Activated CD8-positive, alpha-beta memory T cell treated with anti-CD3 and anti-CD28 coated beads for 4 hours (primary cell): Measurements from ENCODE around the gene AKAP7.
"Not testable (repeated sequence)": the region's sequence is repeated elsewhere in the genome, so short reads cannot be mapped to it uniquely, and the experiment has no call there.

Source experiments
- DNase-seq, 2 donors: peaks; one replicate each; pipeline ENCODE4 v3.0.0-alpha.2; 2020; ENCODE audit warnings: low read depth in 2 of 2

The AKAP7 gene

DNA sequence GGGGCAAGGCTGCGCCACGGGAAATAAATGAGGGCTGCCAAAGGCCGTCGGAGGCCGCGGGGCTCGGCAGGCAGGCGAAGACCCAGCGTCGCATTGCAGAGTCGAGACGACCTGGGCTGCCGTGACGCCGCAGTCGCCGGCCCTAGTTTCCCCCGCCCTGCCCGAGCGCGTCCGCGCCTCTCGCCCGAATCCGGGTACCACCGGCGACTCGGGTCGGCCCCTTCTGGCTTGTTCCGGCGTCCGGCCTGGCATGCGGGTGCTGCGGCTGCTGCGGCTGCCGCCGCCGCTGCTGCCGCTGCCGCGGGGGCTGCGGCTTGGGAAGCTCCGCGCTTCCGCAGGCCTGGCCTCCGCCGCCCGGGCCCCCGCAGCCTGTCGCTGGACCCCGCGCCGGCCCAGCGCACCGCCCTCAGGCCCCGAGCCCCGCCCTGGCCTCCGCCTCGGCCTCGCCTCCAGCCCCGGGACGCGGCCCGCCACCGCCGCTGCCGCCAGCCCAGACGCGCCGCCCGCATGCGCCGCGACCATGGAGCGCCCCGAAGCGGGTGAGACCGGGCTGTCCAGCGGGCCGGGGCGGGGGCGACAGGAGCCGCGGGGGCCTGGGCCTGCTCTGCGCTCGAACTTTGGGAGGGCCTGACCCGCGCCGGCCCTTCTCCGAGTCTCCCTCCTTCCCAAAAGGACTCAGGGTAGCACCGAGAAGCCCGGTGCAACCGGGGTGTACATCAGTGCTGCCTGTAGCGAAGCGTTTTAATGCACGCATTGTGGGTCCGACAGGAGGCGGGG is at the start of gene AKAP7:
Gene AKAP7 (plus strand): TSS at position 224 of the 777 bp plus-strand sequence. CDS start 297 bp downstream, at position 521.
- peak; percentile 20 to 26 for DNase-seq

DNA sequence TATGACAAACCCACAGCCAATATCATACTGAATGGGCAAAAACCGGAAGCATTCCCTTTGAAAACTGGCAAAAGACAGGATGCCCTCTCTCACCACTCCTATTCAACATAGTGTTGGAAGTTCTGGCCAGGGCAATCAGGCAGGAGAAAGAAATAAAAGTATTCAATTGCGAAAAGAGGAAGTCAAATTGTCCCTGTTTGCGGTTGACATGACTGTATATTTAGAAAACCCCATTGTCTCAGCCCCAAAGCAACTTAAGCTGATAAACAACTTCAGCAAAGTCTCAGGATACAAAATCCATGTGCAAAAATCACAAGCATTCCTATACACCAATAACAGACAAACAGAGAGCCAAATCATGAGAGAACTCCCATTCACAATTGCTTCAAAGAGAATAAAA is 44.9 kb upstream of the AKAP7 start:
- DNase-seq, result not testable (repeated sequence)

- DNase-seq, result not testable (repeated sequence)
Measured at GRCh38 chr6:131091944-131092343, 43.3 kb upstream of the AKAP7 start.

DNA sequence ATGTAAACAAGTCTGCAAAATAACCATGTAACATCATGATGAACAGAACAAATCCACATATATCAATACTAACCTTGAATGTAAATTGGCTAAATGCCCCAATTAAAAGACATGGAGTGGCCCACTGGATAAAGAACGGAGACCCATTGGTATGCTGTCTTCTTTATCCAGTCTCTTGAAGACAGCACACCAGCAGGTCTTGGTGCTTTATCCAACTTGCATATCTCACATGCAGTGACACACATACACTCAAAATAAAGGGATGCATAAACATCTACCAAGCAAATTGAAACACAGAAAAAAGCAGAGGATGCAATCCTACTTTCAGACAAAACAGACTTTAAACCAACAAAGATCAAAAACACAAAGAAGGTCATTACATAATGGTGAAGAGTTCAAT is 41.9 kb upstream of the AKAP7 start:
- DNase-seq, result no peak

DNA sequence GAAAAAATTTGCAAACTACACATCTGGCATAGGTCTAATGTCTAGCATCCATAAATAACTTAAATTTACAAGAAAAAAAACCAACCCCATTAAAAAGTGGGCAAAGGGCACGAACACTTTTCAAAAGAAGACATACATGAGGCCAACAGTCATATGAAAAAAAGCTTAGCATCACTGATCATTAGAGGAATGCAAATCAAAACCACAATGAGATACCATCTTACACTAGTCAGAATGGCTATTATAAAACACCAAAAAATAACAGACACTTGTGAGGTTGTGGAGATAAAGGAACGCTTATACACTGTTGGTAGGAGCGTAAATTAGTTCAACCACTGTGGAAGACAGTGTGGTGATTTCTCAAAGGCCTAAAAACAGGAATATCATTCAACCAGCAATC is 38.5 kb upstream of the AKAP7 start:
- DNase-seq, result no peak

DNA sequence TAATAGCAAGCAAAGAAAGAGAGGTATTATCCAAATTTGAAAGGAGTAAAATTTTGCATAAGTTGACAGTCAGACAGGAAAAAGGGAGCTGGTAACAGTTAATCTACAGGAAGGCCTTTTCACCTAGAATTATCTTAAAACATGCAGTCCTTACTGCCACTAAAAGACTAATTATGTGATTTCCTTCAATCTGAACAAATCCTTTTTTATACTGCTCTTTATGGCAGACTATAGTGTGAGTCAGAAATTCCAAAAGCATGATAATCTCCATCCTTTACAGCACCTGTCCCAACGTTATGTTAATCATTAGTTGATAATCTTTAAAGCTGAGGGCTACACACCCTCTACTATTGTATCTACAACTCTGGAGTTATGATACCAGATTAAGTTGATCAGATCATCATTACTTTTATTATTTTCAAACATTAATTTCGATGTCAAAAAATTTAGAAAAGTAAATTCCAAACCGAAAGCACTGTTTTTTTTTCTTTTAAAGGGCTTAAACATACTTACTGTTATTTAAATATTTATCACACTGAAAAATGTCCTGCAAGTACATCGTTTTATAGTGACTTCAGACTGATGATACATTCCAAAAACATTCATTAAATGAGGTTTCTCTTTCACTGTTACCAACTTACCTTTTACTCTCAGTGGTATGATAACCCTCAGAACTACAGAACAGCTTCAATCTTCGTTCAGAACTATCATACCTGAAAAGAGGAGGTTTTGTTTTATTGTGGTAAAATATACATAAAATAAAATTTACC is 33.2 kb upstream of the AKAP7 start:
- DNase-seq, result no peak

DNA sequence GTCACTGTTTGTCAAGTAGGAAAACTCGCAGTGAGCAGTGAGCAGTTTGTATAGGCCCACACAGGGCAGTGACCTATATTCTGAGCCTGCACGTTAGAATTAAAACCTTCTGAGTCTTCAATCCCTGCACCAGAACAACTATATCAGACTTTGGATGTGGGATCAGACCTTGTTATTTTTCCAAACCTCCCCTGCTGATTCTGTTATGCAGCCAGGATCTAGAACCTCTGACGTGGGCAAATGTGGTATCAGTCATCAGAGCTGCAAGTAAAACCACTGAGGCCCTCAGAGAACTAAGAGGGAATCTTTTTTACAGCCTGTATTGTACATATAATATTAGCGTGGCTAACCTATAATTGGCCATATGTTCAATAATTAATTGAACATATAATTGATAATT is 32.0 kb upstream of the AKAP7 start:
- no peak for DNase-seq

GRCh38 chr6:131103901-131104300 is 31.4 kb upstream of the AKAP7 start:
- DNase-seq, result no peak

GRCh38 chr6:131107151-131107550 is 28.1 kb upstream of the AKAP7 start:
- DNase-seq, result no peak

DNA sequence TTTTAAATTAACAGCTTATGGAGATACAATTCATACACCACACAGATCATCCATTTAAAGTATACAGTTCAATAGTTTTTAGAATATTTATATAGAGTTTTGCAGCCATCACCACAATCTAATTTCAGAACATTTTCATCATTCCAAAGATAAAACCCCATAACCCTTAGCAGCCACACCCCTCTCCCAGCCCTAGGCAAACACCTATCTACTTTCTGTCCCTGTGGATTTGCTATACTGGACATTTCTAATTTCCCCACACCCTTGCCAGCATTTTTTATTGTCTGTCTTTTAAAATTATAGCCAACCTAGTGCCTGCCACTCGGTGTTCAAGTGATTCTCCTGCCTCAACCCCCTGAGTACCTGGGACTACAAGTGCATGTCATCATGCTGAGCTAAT is 23.0 kb upstream of the AKAP7 start:
- no peak for DNase-seq

GRCh38 chr6:131115651-131116050 is 19.6 kb upstream of the AKAP7 start:
- no peak for DNase-seq

DNA sequence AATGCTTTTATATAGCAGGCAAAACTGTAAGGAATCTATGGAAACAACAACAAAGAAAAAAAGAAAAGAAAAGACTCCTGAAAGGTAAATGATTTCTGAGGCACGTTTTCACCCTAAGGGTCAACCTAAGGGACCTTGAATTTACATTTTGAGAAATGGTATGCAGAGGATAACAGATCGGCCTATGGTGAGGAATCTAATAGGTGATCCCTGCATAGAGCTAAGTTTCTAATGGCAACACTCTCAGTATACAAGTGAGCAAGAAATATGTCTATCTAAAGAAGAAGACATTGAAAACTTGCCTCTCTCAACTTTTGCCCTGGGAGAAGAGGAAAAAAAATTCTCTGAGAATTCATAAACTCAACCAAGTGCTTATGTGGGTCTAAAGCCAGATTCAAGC is 18.9 kb upstream of the AKAP7 start:
- DNase-seq, result no peak

DNA sequence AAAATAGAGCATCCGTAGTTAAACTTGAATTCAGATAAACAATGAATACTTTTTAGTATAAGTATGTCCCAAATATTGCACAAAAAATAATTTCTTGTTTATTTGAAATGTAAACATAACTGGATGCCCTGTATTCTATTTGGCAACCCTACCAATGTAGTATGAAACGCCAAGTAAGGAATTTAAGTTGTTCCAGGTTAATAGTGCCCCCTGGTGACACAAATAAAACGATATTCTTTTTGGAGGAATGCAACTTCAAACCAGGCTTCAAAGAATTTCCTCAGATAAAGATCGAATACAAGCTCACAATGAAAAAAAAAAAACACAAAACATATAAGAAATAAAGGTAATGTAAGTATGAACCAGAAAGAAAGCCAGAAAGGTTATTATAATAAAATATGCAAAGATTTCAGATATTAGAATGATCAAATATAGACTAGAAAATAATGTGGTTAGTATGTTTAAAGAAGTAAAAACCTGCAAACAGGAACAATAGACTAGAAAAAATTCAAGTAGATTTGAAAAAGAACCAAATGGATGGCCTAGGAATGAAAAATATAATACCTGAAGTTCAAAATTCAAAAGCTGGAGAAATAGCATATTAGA is 18.4 kb upstream of the AKAP7 start:
- no peak for DNase-seq

GRCh38 chr6:131117878-131118277 is 17.4 kb upstream of the AKAP7 start:
- DNase-seq, result no peak

GRCh38 chr6:131122007-131122406 is 13.3 kb upstream of the AKAP7 start:
- no peak for DNase-seq

DNA sequence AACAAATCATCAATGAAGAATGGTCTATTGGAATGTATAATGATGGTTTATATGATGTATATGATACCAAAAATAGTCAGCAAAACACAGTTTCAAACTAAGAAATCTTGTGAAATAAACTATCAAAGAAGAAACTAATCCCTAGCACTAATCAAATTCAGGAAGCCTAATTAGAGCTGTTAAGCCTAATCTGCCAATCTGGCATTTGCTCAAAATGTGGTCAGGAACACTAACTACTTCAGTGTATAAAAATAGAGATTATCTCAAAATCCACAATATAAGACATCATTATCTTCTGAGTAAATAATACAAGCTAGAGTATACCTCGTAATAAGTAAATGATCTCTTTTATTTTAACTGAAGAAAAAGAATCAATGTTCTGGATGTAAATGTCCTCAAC is 12.8 kb upstream of the AKAP7 start:
- DNase-seq, result no peak

- DNase-seq, result no peak
Measured at GRCh38 chr6:131124336-131125071, 10.8 kb upstream of the AKAP7 start.

DNA sequence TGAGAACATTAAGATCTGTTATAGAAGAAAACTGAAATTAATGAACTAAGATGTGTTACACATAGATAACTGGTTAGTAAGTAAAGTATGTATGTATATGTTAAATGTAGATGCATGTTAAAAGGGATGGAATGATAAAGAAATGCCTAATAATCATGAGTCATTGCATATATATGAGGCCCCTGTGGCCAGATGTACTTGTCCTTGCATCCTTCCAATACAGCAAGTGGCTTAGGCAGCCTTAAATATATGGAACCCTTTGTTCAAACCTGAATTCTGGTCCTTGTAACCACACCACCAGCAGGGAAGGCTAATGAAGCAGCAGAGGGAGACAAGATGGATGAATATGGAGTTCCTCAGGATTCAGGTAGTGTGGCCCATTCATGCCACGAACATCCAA is 9.8 kb upstream of the AKAP7 start:
- no peak for DNase-seq

GRCh38 chr6:131129689-131130553 is 5.3 kb upstream of the AKAP7 start:
- DNase-seq, result no peak

DNA sequence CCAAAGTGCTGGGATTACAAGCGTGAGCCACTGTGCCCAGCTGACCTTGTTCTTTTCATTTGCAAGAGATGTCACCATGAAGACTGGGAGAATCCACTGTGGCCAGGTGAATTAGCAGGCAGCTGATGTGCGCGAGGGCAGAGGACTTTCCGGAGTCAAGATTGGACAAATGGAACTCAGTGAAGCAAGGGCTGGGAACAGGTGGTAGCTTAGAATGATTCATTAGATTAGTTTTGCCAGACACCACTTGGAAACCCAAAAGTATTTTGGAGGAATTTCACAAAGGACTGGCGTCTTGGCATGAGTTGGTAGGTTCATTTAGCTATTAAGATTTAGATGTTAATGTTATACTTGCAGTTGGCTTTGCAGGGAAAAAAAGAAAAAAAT is 4.7 kb upstream of the AKAP7 start:
- DNase-seq, result no peak

DNA sequence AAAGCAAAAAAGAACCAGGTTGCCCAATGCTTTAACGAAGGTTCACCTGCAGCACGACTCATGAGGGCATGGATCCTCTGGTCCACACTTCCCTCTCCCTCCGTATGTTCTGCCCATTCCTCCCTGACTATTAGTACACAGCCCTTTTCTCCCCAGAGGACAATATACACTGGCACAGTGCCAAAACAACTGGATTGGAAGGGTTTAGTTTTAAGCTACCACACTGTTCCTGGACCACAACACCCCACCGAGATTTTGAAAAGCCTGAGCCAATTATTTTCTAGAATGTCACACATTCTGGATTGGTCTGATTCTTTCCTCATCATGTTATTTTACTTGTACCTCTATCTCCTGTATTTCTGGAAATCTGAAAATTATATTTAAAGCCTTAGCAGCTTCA is 2.9 kb upstream of the AKAP7 start:
- DNase-seq, result no peak
